OCI-LY3 (cell line): Measurements from ENCODE around the gene PRMT7.

Experiments used
- H2AFZ ChIP-seq: fragments of 200-600, 300-600 bp; shearing (Covaris generic); 2 replicates; pipeline ENCODE4 v1.6.0; 2014; ENCODE audit warnings: antibody characterized with exemption, low read depth, low read length
- H3K27ac ChIP-seq: fragments of 200-600, 300-600 bp; sonication (generic); 2 replicates; pipeline ENCODE4 v1.5.1; 2014; ENCODE audit warnings: mild to moderate bottlenecking, low read length, moderate library complexity, mixed read lengths
- H3K27me3 ChIP-seq: fragments of 200-600, 300-600 bp; sonication (generic); 2 replicates; pipeline ENCODE4 v1.6.1; 2014; ENCODE audit warnings: low read depth, low read length, mixed read lengths
- H3K36me3 ChIP-seq: fragments of 200-600, 300-600 bp; sonication (generic); replicated peaks from 2 replicates; pipeline ENCODE3; 2014; ENCODE audit warnings: low read depth, low read length, mixed read lengths
- H3K4me1 ChIP-seq: fragments of 300-600, 200-600 bp; sonication (generic); 2 replicates; pipeline ENCODE4 v1.6.1; 2014; ENCODE audit warnings: low read length, mixed read lengths
- H3K4me2 ChIP-seq: fragments of 200-600, 300-600 bp; sonication (generic); 2 replicates; pipeline ENCODE4 v1.6.1; 2014; ENCODE audit warnings: low read length, mixed read lengths
- H3K4me3 ChIP-seq: fragments of 300-600, 200-600 bp; sonication (generic); 2 replicates; pipeline ENCODE4 v1.5.1; 2014; ENCODE audit warnings: antibody characterized with exemption, mild to moderate bottlenecking, low read length, moderate library complexity
- H3K79me2 ChIP-seq: fragments of 300-600, 200-600 bp; shearing (Covaris generic); 2 replicates; pipeline ENCODE4 v1.6.1; 2014; ENCODE audit warnings: mild to moderate bottlenecking, low read length, mixed read lengths
- H3K9ac ChIP-seq: fragments of 300-600, 200-600 bp; shearing (Covaris generic); 2 replicates; pipeline ENCODE4 v1.6.0; 2014; ENCODE audit warnings: mild to moderate bottlenecking, low read length, moderate library complexity
- H3K9me3 ChIP-seq: fragments of 200-600, 300-600 bp; shearing (Covaris generic); 2 replicates; pipeline ENCODE4 v1.6.1; 2014; ENCODE audit warnings: low read length, mixed read lengths; ENCODE audit not compliant: insufficient read depth
- H4K20me1 ChIP-seq: fragments of 200-600, 300-600 bp; sonication (generic); 2 replicates; pipeline ENCODE4 v1.6.1; 2016; ENCODE audit warnings: low read length, mixed read lengths; ENCODE audit not compliant: insufficient read depth
- EZH2phosphoT487 ChIP-seq: fragments of 200-600 bp; shearing (Covaris generic); IDR thresholded peaks from 2 replicates; pipeline ENCODE4 v1.6.1; 2018; ENCODE audit warnings: antibody characterized with exemption, mixed run types, low read depth
- TF ChIP-seq, protein P1 (sequence below): fragments of 200-600, 300-600 bp; sonication (generic); IDR thresholded peaks from 2 replicates; pipeline ENCODE4 v1.5.1; 2014; ENCODE audit warnings: antibody characterized with exemption, low read length, low read depth

Gene PRMT7

DNA sequence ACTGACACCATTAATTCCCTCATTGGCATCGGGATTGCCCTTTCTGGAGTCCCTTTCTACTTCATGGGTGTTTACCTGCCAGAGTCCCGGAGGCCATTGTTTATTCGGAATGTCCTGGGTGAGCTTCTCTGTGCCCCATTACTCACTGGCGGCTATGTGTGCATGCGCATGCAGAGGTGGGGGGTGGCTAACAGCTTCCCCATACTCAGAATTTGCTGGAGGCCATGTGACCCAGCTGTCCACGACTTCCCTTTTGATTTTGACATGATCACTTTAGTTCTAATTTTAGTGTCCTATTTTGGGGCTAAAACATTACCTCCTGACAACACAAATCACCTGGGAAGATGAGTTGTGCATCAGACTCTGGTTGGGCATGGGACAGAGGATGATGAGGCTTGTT is 14.1 kb upstream of the PRMT7 start:
- Histone ChIP-seq H3K27me3 (no peaks in the 10 kb centered on the region), H3K36me3 (peaks cover 73% of the 10 kb centered on the region), H4K20me1 (no peaks in the 10 kb centered on the region), H3K27ac (no peak overlapping the region), H3K4me3 (no peak overlapping the region), H3K4me2 (no peak overlapping the region), H2AFZ (no peak overlapping the region), H3K4me1 (no peaks in the 10 kb centered on the region), H3K9ac (no peak overlapping the region), H3K79me2 (no peaks in the 10 kb centered on the region), H3K9me3 (no peaks in the 10 kb centered on the region)
- TF ChIP-seq EZH2phosphoT487: no peak
- TF ChIP-seq, protein P1, sequence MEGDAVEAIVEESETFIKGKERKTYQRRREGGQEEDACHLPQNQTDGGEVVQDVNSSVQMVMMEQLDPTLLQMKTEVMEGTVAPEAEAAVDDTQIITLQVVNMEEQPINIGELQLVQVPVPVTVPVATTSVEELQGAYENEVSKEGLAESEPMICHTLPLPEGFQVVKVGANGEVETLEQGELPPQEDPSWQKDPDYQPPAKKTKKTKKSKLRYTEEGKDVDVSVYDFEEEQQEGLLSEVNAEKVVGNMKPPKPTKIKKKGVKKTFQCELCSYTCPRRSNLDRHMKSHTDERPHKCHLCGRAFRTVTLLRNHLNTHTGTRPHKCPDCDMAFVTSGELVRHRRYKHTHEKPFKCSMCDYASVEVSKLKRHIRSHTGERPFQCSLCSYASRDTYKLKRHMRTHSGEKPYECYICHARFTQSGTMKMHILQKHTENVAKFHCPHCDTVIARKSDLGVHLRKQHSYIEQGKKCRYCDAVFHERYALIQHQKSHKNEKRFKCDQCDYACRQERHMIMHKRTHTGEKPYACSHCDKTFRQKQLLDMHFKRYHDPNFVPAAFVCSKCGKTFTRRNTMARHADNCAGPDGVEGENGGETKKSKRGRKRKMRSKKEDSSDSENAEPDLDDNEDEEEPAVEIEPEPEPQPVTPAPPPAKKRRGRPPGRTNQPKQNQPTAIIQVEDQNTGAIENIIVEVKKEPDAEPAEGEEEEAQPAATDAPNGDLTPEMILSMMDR: no peak

DNA sequence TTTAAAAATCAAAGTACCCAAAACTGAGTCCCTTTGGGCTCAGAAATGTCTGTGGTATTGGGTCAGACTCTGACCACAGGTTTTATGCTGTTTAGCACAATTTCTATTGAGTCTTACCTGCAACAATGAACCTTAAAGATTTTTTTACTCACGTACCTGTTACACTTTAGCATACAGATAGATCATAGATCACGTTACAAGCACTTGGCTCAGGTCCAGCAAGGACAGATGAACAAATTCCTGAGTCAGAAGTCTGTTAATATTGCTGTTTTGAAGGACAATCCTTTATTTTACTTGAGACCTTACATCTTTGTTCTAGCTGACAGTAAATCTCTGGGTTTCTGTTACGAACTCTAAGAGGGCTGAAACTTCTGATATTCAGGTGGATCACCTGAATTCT is 12.9 kb upstream of the PRMT7 start:
- H3K27ac ChIP-seq: no peak overlapping the region
- peaks cover 79% of the 10 kb centered on the region for H3K36me3 ChIP-seq
- TF ChIP-seq, protein P1: no peak
- TF ChIP-seq EZH2phosphoT487: no peak
- H2AFZ ChIP-seq: no peak overlapping the region
- no peak overlapping the region for H3K4me3 ChIP-seq
- no peaks in the 10 kb centered on the region for H3K27me3 ChIP-seq
- no peaks in the 10 kb centered on the region for H4K20me1 ChIP-seq
- H3K9me3 ChIP-seq: no peaks in the 10 kb centered on the region
- H3K79me2 ChIP-seq: no peaks in the 10 kb centered on the region
- H3K4me1 ChIP-seq: no peaks in the 10 kb centered on the region
- H3K4me2 ChIP-seq: no peak overlapping the region
- no peak overlapping the region for H3K9ac ChIP-seq

DNA sequence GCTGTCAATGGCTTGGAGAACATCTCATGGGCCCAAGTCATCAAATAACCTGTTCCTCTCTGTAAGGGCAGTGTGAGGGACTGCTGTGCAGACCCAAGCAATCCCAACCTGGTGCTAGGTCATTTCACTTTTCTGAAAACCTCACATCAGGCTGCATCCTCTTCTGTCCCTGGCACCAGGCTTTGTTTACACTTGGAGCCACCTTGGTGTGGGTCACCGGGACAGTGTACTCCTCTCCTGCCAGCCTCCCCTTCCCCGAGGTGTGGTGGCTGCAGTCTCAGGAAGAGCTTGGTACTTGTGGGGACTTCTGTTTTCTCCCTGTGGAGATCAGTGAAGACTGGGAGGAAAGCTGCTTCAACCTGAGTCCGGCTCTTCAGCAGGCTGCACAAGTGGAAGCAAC is 12.5 kb upstream of the PRMT7 start:
- no peak overlapping the region for H3K27ac ChIP-seq
- no peaks in the 10 kb centered on the region for H3K79me2 ChIP-seq
- H3K4me2 ChIP-seq: no peak overlapping the region
- H3K4me3 ChIP-seq: no peak overlapping the region
- H3K4me1 ChIP-seq: no peaks in the 10 kb centered on the region
- no peaks in the 10 kb centered on the region for H3K9me3 ChIP-seq
- no peak overlapping the region for H2AFZ ChIP-seq
- TF ChIP-seq, protein P1: no peak
- TF ChIP-seq EZH2phosphoT487: no peak
- H3K9ac ChIP-seq: no peak overlapping the region
- no peaks in the 10 kb centered on the region for H4K20me1 ChIP-seq
- H3K27me3 ChIP-seq: no peaks in the 10 kb centered on the region
- H3K36me3 ChIP-seq: peaks cover 81% of the 10 kb centered on the region

DNA sequence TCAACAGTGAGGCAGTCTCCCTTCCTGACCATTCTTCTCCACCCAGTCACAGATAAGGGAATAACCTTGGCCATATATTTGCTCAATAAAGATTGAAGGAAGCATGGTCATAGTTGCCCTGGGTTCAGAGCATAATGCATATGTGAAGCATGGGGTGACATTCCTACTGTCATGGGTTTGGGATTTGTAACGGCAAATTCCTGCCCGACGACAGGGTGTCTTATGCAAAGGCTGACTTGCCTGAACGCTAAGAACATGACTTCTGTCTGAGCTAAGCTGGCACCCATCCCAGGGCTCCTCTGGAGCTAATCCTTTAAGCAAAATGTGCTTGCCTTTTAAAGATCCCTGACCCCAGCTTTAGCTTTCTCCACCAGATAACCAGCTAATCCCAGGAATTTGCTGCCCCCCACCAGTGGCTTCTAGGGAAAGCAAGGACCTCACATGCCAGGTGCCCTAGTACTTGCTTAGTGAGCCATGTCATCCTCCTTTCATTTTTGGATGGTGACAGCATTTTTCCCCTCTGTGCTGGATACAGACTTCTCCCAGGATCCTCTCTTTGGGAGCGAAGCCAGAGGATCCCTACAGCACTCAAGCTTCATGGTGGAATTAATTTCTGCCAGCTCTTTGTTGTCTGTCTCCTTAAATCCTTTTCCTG is 11.8 kb upstream of the PRMT7 start:
- Histone ChIP-seq H3K79me2 (no peaks in the 10 kb centered on the region), H3K36me3 (peaks cover 87% of the 10 kb centered on the region), H3K4me2 (no peak overlapping the region), H3K4me3 (no peak overlapping the region), H3K27me3 (no peaks in the 10 kb centered on the region), H2AFZ (no peak overlapping the region), H3K27ac (no peak overlapping the region), H3K9me3 (no peaks in the 10 kb centered on the region), H3K9ac (no peak overlapping the region), H3K4me1 (no peaks in the 10 kb centered on the region), H4K20me1 (no peaks in the 10 kb centered on the region)
- TF ChIP-seq EZH2phosphoT487: no peak
- TF ChIP-seq, protein P1: no peak
